ENCODE results near the gene EVA1C. TPM values are rescaled to one million over a fixed set of nuclear protein-coding genes. Genes with fewer than 3 reads are reported as not detected.

Gene EVA1C
- total and polyA plus RNA-seq, 2 experiments from 2014 or later: 2.2 to 3.4 TPM

- Histone ChIP-seq H3K36me3 (replicated peaks; ENCODE audit: insufficient read depth, low read depth) (no peaks in the 10 kb centered on the region), H3K27ac (no peak overlapping the region), H3K4me1 (ENCODE audit: insufficient read depth) (peaks cover 13% of the 10 kb centered on the region), H3K79me2 (no peaks in the 10 kb centered on the region), H2AFZ (no peak overlapping the region), H3K9me3 (ENCODE audit: low read depth) (no peaks in the 10 kb centered on the region), H4K20me1 (ENCODE audit: insufficient read depth, poor library complexity, severe bottlenecking) (no peaks in the 10 kb centered on the region), H3K9me2 (replicated peaks; ENCODE audit: insufficient read depth) (no peaks in the 10 kb centered on the region), H3K4me3 (no peak overlapping the region), H3K4me2 (peak overlapping the region; percentile 99), H3K27me3 (peaks cover 59% of the 10 kb centered on the region)
- WGBS (ENCODE audit: low lambda C conversion rate, missing lambda C conversion rate): 72% methylated on average over 7 of the region's 7 CpGs
- no peak for DNase-seq (ENCODE audit: low spot score)
- no peak for TF ChIP-seq EZH2 (IDR thresholded peaks at IDR 0.05; ENCODE audit: borderline replicate concordance)
- TF ChIP-seq CTCF (IDR thresholded peaks at IDR 0.05; ENCODE audit: poor library complexity): no peak
- TF ChIP-seq EZH2phosphoT487 (IDR thresholded peaks at IDR 0.05; ENCODE audit: low read depth, severe bottlenecking, unreplicated experiment): no peak
These were observed 1.4 kb downstream of the EVA1C start for GRCh38 chr21:32413697-32414578.

GRCh38 chr21:32414579-32415358, 2.3 kb downstream of the EVA1C start:
- WGBS (ENCODE audit: low lambda C conversion rate, missing lambda C conversion rate): 77% methylated on average over 8 of the region's 8 CpGs
- TF ChIP-seq EZH2 (IDR thresholded peaks at IDR 0.05; ENCODE audit: borderline replicate concordance) (no peak), EZH2phosphoT487 (IDR thresholded peaks at IDR 0.05; ENCODE audit: low read depth, severe bottlenecking, unreplicated experiment) (no peak), CTCF (IDR thresholded peaks at IDR 0.05; ENCODE audit: poor library complexity) (peak; percentile 37)
- Histone ChIP-seq H3K27ac (no peak overlapping the region), H3K79me2 (no peaks in the 10 kb centered on the region), H3K4me1 (ENCODE audit: insufficient read depth) (peaks cover 13% of the 10 kb centered on the region), H4K20me1 (ENCODE audit: insufficient read depth, poor library complexity, severe bottlenecking) (no peaks in the 10 kb centered on the region), H2AFZ (no peak overlapping the region), H3K4me2 (no peak overlapping the region), H3K9me2 (replicated peaks; ENCODE audit: insufficient read depth) (no peaks in the 10 kb centered on the region), H3K4me3 (no peak overlapping the region), H3K9me3 (ENCODE audit: low read depth) (no peaks in the 10 kb centered on the region), H3K27me3 (peaks cover 53% of the 10 kb centered on the region), H3K36me3 (replicated peaks; ENCODE audit: insufficient read depth, low read depth) (no peaks in the 10 kb centered on the region)
- peak; percentile 21 for DNase-seq (ENCODE audit: low spot score)

- Histone ChIP-seq H4K20me1 (ENCODE audit: insufficient read depth, poor library complexity, severe bottlenecking) (no peaks in the 10 kb centered on the region), H3K4me1 (ENCODE audit: insufficient read depth) (peaks cover 13% of the 10 kb centered on the region), H3K36me3 (replicated peaks; ENCODE audit: insufficient read depth, low read depth) (no peaks in the 10 kb centered on the region), H3K4me2 (no peak overlapping the region), H3K4me3 (no peak overlapping the region), H2AFZ (no peak overlapping the region), H3K27me3 (peaks cover 44% of the 10 kb centered on the region), H3K27ac (no peak overlapping the region), H3K9me3 (ENCODE audit: low read depth) (no peaks in the 10 kb centered on the region), H3K79me2 (no peaks in the 10 kb centered on the region), H3K9me2 (replicated peaks; ENCODE audit: insufficient read depth) (no peaks in the 10 kb centered on the region)
- 69% methylated on average over 10 of the region's 11 CpGs for WGBS (ENCODE audit: low lambda C conversion rate, missing lambda C conversion rate)
- TF ChIP-seq EZH2 (IDR thresholded peaks at IDR 0.05; ENCODE audit: borderline replicate concordance): no peak
- TF ChIP-seq EZH2phosphoT487 (IDR thresholded peaks at IDR 0.05; ENCODE audit: low read depth, severe bottlenecking, unreplicated experiment): no peak
- TF ChIP-seq CTCF (IDR thresholded peaks at IDR 0.05; ENCODE audit: poor library complexity): no peak
- DNase-seq (ENCODE audit: low spot score): no peak
These were observed 3.2 kb downstream of the EVA1C start for GRCh38 chr21:32415451-32416398.
